ENCODE data around the gene MPV17L2. TPM values are rescaled to one million over a fixed set of nuclear protein-coding genes. Genes with fewer than 3 reads are reported as not detected.

MPV17L2 gene
- total and polyA plus RNA-seq, 2 donors (not counting 1 experiment from before 2014, with no cell fraction given): 8.6 to 23.0 TPM

DNA sequence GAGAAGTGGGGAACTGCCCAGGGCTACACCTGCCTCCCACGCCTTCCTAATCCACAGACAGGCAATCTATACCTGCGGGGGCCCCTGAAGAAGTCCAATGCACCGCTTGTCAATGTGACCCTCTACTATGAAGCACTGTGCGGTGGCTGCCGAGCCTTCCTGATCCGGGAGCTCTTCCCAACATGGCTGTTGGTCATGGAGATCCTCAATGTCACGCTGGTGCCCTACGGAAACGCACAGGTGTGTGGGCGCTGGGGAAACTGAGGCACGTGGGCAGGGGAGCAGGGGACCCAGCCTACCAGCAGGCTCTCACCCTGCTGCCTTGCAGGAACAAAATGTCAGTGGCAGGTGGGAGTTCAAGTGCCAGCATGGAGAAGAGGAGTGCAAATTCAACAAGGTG is 18.0 kb upstream of the MPV17L2 start:
- 61% methylated on average over 10 of the region's 11 CpGs for WGBS (ENCODE audit: insufficient coverage)
- Mint-ChIP-seq H3K4me3 (peak overlapping the region; percentile 94), H3K9me3 (ENCODE audit: insufficient read depth) (no peaks in the 10 kb centered on the region), H3K27me3 (no peaks in the 10 kb centered on the region), H3K27ac (peak overlapping the region; percentile 98), H3K4me1 (peaks cover 81% of the 10 kb centered on the region)
- Histone ChIP-seq H3K79me2 (ENCODE audit: control insufficient read depth, insufficient read depth, low read length) (peaks cover 44% of the 10 kb centered on the region), H3K4me1 (ENCODE audit: control insufficient read depth in 2 of 2, insufficient read depth in 2 of 2, low read length in 2 of 2) (peaks cover 74 to 87% of the 10 kb centered on the region in 2 donors), H3K9me3 (ENCODE audit: control extremely low read depth in 1 of 3, control insufficient read depth in 2 of 3, insufficient read depth in 1 of 3, low read length in 2 of 3) (peaks cover 0 to 2% (median 0%) of the 10 kb centered on the region in 3 donors), H3K9ac (ENCODE audit: low read length) (peak overlapping the region; percentile 96), H3K27me3 (replicated peaks in 1 of 4; ENCODE audit: control extremely low read depth in 1 of 4, control insufficient read depth in 3 of 4, insufficient read depth in 4 of 4, low read length in 3 of 4) (no peaks in the 10 kb centered on the region), H3K4me2 (replicated peaks; ENCODE audit: low read depth, low read length, poor library complexity, severe bottlenecking) (peak overlapping the region; percentile 83), H3K4me3 (ENCODE audit: control extremely low read depth in 1 of 5, extremely low read depth in 1 of 5, insufficient read depth in 1 of 5, low read depth in 2 of 5, low read length in 4 of 5) (peak overlapping the region; percentile 67 to 97 (median 83)), H3K27ac (ENCODE audit: low read length in 2 of 2) (peak overlapping the region; percentile 97 to 99), H3K36me3 (replicated peaks in 1 of 2; ENCODE audit: control extremely low read depth in 1 of 2, control insufficient read depth in 1 of 2, extremely low read depth in 1 of 2, insufficient read depth in 2 of 2, low read length in 1 of 2) (peaks cover 11 to 44% of the 10 kb centered on the region in 2 experiments), H4K20me1 (ENCODE audit: control insufficient read depth, insufficient read depth, low read length, poor library complexity, severe bottlenecking) (peaks cover 42% of the 10 kb centered on the region), H2AFZ (ENCODE audit: insufficient read depth, low read depth, low read length, poor library complexity, severe bottlenecking) (no peak overlapping the region)
- ATAC-seq (ENCODE audit: low read depth) (no peak), DNase-seq (peak; percentile 23)
- ChIA-PET POLR2A (interaction anchor here (0.7 to 5.6 kb wide), 4 partner anchors 9 to 125 kb away, joined by 3 to 45 read pairs (median 6); partner anchors contain the start of gene MPV17L2), CTCF (interaction anchor here (1.2 to 2.7 kb wide), 3 partner anchors 16 to 78 kb away, joined by 4 to 19 read pairs (median 7); partner anchors contain the start of gene PIK3R2)
- TF ChIP-seq, protein P1, sequence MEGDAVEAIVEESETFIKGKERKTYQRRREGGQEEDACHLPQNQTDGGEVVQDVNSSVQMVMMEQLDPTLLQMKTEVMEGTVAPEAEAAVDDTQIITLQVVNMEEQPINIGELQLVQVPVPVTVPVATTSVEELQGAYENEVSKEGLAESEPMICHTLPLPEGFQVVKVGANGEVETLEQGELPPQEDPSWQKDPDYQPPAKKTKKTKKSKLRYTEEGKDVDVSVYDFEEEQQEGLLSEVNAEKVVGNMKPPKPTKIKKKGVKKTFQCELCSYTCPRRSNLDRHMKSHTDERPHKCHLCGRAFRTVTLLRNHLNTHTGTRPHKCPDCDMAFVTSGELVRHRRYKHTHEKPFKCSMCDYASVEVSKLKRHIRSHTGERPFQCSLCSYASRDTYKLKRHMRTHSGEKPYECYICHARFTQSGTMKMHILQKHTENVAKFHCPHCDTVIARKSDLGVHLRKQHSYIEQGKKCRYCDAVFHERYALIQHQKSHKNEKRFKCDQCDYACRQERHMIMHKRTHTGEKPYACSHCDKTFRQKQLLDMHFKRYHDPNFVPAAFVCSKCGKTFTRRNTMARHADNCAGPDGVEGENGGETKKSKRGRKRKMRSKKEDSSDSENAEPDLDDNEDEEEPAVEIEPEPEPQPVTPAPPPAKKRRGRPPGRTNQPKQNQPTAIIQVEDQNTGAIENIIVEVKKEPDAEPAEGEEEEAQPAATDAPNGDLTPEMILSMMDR (IDR thresholded peaks at IDR 0.05): no peak
- no peak for TF ChIP-seq EZH2 (IDR thresholded peaks at IDR 0.05; ENCODE audit: borderline replicate concordance, insufficient read depth, low read depth, low read length, poor library complexity, severe bottlenecking)
- intact Hi-C loops (cut with micrococcal nuclease): loop anchor here (5.0 kb wide), 2 partner anchors 78 to 153 kb away; partner anchors contain the start of gene MAST3
